Osteocyte (in vitro differentiated cells): ENCODE data around the gene CTDSPL. TPM values are rescaled to one million over a fixed set of nuclear protein-coding genes. Genes with fewer than 3 reads are reported as not detected.
A peak's percentile ranks its signal among the peaks of the same experiment; 100 is the strongest.

Source experiments
- DNase-seq: peaks from one replicate; pipeline ENCODE4 v3.0.0; 2021; ENCODE audit warnings: mixed read lengths; ENCODE audit not compliant: unreplicated experiment; ENCODE audit errors: extremely low spot score
- H3K27ac Mint-ChIP-seq: one replicate; pipeline ENCODE4 v1.8.0; 2021; ENCODE audit warnings: mild to moderate bottlenecking, mixed read lengths; ENCODE audit not compliant: unreplicated experiment
- H3K27me3 Mint-ChIP-seq: one replicate; pipeline ENCODE4 v1.8.0; 2021; ENCODE audit warnings: mixed read lengths; ENCODE audit not compliant: unreplicated experiment
- H3K36me3 Mint-ChIP-seq: one replicate; pipeline ENCODE4 v1.8.0; 2021; ENCODE audit warnings: mixed read lengths; ENCODE audit not compliant: unreplicated experiment
- H3K4me1 Mint-ChIP-seq: one replicate; pipeline ENCODE4 v1.8.0; 2021; ENCODE audit warnings: mixed read lengths; ENCODE audit not compliant: unreplicated experiment
- H3K4me3 Mint-ChIP-seq: one replicate; pipeline ENCODE4 v1.8.0; 2021; ENCODE audit warnings: mild to moderate bottlenecking, moderate library complexity, mixed read lengths; ENCODE audit not compliant: unreplicated experiment
- H3K9me3 Mint-ChIP-seq: one replicate; pipeline ENCODE4 v1.8.0; 2021; ENCODE audit warnings: mixed read lengths; ENCODE audit not compliant: unreplicated experiment
- CTCF ChIP-seq: fragments of 200-600 bp; sonication (generic); IDR thresholded peaks from 2 replicates; pipeline ENCODE4 v1.5.0; 2021; ENCODE audit warnings: antibody characterized with exemption, mild to moderate bottlenecking, moderate library complexity
- total RNA-seq: library from RNA; stranded (reverse); gene quantifications from 2 replicates; pipeline ENCODE4 v1.2.1, GENCODE V29; 2021

The CTDSPL gene
- total RNA-seq, 1 donor from 2014 or later = 71.6 TPM

- H3K27ac Mint-ChIP-seq = no peak overlapping the region
- peaks cover 37% of the 10 kb centered on the region for H3K36me3 Mint-ChIP-seq
- no peak for DNase-seq
- H3K27me3 Mint-ChIP-seq = no peaks in the 10 kb centered on the region
- H3K4me1 Mint-ChIP-seq = peaks cover 18% of the 10 kb centered on the region
- no peak overlapping the region for H3K4me3 Mint-ChIP-seq
- no peak for TF ChIP-seq CTCF
- H3K9me3 Mint-ChIP-seq = no peaks in the 10 kb centered on the region
Measured at GRCh38 chr3:37973246-37974054, 111.8 kb downstream of the CTDSPL start.

GRCh38 chr3:37974121-37975083 is 112.7 kb downstream of the CTDSPL start:
- Mint-ChIP-seq H3K9me3 (no peaks in the 10 kb centered on the region), H3K36me3 (peaks cover 36% of the 10 kb centered on the region), H3K27ac (peak overlapping the region; percentile 5), H3K4me3 (no peak overlapping the region), H3K27me3 (no peaks in the 10 kb centered on the region), H3K4me1 (peaks cover 10% of the 10 kb centered on the region)
- DNase-seq = no peak
- peak; percentile 66 for TF ChIP-seq CTCF

- no peak for TF ChIP-seq CTCF
- no peak for DNase-seq
- no peaks in the 10 kb centered on the region for H3K27me3 Mint-ChIP-seq
- H3K36me3 Mint-ChIP-seq = peaks cover 38% of the 10 kb centered on the region
- no peak overlapping the region for H3K27ac Mint-ChIP-seq
- H3K4me3 Mint-ChIP-seq = no peak overlapping the region
- no peaks in the 10 kb centered on the region for H3K4me1 Mint-ChIP-seq
- no peaks in the 10 kb centered on the region for H3K9me3 Mint-ChIP-seq
Measured at GRCh38 chr3:37979541-37980461, 118.1 kb downstream of the CTDSPL start.

- Mint-ChIP-seq H3K4me3 (no peak overlapping the region), H3K27ac (no peak overlapping the region), H3K9me3 (no peaks in the 10 kb centered on the region)
Measured at GRCh38 chr3:37980462-37981347, 119.0 kb downstream of the CTDSPL start.

More at GRCh38 chr3:37980462-37981347, 119.0 kb downstream of the CTDSPL start:
- no peaks in the 10 kb centered on the region for H3K4me1 Mint-ChIP-seq
- DNase-seq = peak; percentile 72
- H3K36me3 Mint-ChIP-seq = peaks cover 34% of the 10 kb centered on the region
- TF ChIP-seq CTCF = no peak
- no peaks in the 10 kb centered on the region for H3K27me3 Mint-ChIP-seq
